ENCODE measurements around the gene HOXA13.

Gene HOXA13

DNA sequence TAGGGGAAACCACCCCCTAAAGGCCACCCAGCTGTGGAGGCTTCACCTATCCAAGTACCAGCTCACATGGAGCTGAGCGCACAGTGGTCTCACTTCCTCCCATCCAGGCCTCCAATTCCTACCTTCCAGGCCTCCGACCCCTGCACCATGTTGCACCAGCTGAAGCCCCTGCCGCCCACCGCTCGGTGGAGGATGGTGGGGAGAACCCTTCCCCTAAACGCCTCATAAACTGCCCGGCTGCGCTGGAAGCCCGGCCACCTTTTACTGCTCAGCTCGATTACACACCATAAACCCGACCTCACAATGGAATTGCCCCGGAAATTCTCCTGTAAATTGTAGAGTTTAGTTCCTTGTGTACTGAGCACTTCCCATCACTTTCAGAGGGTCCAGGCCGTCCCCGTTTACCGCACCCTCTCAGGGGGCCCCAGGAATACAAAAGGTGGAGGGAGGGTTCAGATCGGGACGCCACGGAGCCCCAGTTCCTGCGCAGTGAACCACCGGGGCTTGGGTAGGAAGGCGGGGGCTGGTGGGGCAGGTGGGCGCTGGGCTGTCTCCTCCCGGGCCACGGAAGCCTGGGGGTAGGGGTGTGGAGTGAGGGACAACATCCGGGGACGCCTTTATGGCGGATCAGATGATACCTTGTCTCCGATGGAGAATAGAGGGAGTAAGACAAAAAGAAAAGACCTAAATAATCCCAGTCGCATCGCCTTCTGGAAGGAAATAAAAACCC is 42.0 kb downstream of the HOXA13 start:
- no peak for DNase-seq

DNA sequence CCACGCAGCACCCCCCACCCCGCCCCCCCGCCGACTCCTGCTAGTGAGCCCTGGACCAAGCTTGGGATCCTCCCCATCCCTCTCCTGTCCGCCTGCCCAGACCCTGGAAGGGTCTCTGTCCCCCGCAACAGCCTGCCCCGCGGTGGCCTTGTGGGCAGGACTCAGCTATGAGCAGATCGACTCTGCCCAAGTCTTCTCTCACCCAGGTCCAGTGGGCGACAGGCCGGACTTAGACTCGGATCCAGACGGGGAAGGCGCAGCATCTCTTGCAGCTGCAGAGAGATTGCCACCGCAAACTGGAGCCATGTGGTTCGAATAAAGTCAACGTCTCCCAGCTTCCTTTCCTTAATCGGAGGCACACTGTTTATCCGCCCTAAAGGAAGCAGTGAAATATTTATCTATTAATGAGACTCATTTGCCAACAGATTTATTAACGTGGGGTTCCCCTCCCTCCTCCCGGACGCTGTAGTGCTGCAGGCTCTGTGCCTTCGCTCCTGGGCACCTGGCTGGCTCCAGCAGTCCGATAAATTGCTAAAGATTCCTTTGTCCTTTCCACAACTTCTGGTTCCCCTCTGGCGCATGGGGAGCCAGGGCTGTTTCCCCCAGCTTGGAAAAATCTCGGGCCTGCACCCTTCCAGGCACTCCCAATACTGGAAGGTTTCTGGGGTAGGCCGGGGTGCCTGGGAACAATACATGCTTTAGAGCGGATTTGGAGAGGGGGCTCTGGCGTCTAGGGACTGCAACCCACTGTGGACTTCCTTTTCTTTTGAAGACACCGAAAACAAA is 42.8 kb downstream of the HOXA13 start:
- DNase-seq, result no peak

DNA sequence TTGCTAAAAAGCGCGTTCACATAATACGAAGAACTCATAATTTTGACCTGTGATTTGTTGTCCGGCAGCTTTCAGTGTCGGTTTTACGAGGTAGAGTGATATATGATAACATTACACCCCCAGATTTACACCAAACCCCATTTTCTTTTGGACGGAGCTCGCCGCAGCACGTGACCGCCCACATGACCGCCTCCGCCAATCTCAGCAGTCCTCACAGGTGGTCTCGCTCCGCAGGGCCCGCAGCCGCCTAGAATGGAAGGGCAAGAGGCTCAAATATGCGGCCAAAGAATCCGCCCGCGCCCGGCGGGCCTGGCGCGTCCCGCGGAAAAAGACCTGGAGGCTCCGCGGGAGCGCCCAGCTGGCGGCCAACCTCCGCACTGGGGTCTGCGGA is 43.4 kb downstream of the HOXA13 start, which contains the start of gene HOXA7:
Gene HOXA7 (minus strand): TSS at position 168 of the 391 bp plus-strand sequence. CDS start 130 bp downstream, at position 38.
- DNase-seq, result no peak

DNA sequence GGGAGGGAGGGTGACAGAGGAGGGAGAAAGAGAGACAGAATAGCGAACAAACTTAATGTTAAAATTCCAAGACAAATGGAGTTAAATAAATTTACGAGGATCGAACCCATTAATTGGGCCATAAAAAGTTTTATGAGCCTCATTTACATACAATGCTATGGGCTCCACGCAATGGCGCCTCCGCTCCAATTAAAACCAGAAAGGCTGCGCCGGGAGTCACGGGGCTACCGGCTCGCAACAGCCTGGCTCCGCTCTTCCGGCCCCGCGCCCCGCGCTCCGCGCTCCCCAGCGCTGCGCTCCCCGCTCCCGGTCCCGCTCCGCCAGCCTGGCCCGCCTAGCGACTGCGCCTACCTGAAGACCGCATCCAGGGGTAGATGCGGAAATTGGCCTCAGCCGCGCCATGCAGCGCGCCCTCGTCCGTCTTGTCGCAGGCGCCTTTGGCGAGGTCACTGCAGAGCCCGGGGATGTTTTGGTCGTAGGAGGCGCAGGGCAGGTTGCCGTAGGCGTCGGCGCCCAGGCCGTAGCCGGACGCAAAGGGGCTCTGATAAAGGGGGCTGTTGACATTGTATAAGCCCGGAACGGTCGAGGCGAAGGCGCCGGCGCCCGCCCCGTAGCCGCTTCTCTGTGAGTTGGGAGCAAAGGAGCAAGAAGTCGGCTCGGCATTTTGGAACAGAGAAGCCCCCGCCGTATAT is 43.9 kb downstream of the HOXA13 start:
- DNase-seq, result no peak

DNA sequence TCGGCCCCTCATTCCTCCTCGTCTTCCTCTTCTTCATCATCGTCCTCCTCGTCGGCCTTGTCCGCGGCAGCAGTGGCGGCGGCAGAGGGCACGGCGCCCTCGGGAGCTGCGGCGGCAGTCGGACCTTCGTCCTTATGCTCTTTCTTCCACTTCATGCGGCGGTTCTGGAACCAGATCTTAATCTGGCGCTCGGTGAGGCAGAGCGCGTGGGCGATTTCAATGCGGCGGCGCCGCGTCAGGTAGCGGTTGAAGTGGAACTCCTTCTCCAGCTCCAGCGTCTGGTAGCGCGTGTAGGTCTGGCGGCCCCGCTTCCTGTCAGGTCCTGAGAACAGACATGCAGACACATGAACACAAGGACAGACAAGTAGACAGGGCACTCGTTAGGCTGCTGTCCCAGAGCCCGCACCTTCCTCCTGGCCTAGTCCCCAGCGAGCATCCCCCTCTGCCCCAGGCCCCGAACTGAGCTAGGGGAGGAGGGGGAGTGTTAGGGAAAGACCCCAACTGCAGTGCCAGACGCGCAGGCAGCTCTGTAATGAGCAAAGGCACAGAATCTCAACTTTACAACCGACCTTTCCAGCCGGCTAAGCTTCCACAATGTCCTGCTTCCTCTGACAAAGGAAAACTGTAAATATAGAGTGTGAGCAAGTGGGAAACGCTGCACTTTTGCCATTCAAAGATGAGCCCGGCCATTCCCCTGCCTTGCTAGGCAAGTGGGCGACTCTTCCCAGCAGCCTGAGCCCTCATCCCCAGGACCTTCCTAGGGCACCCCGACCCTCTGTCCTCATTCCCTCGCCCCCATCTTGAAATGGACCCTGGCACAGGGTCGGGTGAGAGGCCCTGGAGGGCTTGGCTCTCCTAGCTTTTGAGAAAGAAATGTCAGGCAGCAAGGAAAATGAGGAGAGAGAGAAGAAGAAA is 44.7 kb downstream of the HOXA13 start:
- DNase-seq, result no peak

DNA sequence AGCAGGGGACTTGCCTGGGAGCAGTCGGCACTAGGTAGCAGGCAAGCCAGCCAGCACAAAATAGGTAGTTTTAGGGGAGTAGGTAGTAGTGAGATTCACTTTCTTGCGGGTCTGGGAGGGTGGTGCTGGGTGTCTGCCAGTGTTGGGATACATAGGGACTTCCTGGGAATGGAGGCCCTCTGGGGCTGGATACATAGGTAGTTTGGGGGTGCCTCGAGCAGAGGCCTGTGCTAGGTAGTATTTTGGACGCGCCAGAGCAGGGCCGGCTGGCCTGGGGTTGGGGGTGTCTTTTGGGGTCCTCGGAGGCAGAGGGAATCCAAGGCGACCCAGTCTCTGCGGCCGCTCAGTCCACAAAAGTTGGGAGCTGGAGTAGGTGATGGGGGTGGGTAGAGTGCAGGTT is 45.5 kb downstream of the HOXA13 start:
- no peak for DNase-seq

DNA sequence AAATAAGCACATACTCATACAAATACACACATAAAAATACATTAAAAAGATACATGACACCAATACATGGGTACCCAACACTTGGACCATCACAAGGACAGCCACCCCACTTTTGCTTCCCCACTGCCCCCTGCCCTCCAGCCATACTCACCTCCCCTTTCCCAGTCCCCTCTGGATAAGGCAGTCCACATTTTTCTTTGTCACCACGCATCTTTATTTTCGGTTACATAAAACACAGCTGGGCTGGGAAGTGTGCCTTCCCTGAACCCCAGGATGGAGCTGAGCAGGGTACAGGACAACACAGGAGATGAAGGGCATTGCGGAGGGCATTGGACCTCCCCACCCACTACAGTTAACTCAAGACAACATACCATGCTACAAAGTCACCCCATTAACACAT is 46.4 kb downstream of the HOXA13 start:
- DNase-seq, result no peak

DNA sequence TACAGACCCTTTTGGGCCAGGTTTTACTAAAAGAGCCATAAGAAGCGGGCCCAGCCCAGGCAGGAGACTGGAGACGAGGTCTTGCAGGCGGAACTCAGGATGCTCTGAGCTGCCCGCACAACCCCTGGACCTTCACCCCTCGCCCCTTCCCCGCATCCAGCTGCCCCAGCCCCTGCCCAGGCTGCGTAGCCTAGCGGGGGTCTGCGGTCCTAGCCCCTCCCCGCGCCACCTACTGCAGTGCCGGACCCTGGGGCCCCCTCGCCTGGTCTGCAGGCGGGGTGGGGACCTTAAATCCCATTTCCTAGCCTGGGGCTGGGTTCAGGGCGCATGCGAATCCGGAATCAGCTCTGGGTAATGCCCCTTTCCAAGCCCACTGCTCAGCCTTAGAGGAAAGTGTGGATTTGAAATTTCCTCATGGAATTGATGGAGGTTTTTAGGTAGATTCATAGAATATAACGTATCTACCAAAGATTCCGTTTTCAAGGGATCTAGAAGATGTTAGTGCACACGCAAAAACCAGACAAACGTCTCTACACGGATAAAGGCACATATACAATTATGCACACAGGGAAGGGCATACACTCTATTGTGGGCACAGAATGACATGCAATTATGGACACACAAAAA is 47.0 kb downstream of the HOXA13 start:
- no peak for DNase-seq

DNA sequence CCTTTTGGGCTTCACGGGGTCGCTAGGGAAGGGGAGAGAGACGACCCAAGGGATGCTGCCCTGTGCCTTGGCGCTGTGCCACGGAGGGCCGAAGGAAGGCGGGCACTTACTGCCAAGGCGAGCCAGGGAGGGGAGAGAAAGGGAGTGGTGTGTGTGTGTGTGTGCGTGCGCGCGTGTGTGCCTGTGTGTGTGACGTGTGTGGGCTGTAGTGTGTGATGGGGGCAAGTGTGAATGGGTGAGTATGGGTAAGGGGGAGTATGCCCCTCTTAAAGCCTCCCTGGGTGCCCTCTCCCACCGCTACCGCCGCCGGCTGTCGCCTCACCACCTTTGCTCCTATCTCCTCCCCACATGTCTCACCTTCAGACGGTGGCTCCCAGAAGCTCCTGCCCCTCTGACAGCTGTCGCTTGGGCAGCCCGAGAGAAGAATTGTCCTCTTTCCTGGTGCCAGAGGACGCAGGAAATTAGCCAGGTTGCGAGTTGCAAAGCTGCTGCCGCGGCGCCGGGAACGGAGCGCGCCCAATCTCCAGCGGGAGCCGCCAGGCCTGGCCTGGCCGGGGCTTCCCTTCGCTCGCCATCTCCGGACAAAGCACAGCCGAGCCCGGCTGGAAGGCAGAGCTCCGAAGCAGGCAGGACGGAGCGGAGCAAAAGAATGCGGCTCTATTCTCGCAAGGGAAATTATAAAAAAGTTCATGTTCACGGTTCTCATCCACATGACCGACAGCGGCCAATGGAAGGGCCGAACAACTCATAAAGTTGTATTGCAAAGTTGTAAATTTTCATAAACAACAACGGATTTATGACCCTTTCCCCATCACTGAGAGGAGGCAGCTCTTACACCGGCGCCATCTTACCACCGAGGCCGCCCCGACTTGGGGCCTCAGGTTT is 47.7 kb downstream of the HOXA13 start, which contains the start of gene HOXA3:
Gene HOXA3 (minus strand): TSS at position 653 of the 885 bp plus-strand sequence. CDS start 41,943 bp downstream, outside the sequence.
- no peak for DNase-seq

DNA sequence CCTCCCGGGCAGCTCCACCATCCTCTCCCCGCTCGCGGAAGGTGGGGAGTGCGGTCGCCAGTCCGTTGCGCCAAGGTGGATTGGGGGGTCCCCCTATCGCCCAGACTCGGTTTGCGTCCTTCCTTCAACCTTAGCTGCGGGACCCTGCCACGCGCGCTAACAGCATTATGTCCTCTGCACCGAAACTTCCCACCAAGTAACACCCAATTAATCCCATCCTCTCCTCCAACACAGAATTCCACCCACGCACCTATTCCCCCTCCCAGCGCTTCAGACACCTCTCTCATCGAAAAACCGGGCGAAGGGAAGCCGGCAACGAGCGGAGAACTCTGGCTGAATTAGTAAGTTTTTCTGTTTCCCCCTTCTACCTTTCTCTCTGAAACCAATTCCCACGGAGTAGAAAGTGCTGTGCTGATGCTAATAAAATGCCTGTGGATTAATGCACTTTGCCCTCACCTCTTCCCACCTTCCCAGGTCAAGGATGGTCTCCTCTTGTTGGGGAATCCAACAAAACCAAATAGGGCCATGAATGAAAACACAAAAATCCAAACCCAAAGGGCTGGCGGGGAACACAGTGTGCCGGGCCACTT is 48.5 kb downstream of the HOXA13 start:
- DNase-seq, result no peak

DNA sequence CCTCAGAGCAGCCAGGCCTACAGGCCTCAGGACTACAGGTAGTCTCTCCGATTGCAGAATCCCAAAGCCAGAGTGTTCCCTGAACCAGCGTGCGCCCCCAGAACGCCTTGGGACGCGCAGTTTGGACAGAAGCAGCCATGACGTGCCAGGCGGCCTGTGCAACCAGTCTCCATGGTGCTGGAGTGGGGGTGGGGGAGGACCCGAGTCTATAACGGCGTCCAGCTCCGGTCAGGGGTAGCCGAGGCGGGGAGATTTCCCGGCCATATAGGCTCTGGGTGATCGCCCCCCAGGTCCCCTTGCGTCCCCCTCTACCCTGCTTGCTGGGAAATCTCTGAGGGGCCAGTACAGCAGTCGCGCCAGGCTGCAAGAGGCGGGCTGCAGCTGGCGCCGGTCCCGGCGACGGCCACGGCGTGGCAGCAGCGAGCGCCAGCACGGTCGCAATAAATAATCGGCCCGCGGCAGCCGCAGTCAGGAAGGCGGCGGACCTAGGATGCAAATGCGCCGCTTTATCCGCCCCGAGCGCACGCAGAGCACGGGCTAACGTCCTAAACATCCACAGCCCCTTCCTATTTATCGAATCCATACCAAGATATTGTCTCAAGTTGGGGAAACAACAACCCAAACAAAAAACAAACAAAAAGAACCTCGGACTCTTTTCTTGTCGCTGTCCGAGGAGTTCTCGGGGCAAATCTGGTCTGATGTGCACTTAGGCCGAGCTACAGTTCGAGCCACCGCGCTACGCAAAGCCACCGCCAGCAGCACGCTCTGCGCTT is 49.1 kb downstream of the HOXA13 start:
- peak; percentile 50 for DNase-seq

DNA sequence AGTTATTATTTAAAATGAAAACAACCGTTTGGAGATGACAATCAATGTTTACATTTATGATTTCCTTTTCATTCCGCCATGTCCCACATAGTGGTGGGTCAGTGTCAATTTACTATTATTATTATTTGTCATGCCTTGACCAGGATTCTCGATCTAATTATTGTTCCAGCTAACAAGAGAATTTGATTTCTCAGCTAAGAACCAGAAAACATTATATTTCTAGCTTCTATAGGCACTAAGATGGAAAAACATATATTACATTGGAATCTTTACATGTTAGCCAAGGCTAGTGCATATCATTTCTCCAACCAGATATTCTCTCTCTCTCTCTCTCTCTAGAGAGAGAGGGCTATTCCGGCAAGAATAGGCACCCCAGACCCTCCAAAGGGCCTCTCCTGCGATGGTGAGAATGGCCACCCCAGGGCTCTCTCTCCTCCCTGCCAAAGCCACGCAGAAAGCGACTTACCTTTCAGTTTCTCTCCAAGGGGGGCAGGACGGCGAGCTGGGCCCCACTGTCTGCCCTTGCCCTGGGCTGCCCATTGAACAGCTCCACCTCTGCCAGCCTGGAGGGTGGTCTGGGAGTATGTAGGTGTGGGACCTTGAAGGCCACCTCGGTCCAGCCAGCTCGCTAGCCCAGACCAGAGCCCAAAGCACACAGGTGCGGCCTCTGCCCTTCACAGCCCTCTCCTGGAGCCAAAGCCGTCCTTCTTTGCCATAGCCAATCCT is 49.9 kb downstream of the HOXA13 start:
- no peak for DNase-seq

DNA sequence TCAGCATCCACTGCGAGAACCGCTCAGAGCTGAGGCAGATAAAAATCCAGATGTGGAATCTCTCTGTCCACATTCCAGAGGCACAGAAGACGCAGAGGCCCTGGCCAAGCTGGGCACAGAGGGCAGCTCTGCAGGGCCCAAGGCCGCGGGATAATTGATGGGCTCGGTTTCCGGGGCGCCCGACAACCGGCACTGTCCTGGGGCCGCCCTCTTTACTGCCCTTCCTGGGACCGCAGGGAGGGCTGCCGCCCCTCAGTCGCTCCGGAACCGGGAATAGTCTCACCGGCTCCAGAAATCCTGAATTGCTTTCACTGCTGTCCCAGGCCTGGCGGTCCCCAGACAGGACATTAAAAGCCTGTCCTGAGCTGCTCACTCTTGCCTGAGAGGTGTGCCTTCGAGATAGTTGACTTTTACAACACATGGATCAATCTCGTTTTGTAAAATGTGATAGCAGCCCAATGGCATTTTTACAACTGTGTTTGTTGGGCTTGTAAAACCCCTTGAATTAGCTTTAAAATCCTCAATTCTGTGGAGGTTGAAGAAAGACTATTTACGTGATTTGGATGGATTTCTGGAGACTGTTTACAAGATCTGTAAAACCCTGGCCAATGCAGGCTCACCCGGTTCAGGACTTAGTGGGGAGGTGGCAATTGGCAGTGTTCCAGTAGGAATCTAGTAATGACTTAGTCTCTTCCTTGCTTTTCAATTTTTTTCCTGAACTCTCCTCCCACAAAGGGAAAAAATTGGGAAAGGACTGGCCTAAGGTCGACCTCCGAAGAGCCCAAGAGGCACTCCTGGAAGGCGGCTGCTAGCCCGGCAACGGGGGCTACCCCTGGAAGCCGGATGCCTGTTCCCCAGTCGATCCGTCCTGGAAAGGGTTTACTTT is 50.9 kb downstream of the HOXA13 start:
- DNase-seq, result no peak

DNA sequence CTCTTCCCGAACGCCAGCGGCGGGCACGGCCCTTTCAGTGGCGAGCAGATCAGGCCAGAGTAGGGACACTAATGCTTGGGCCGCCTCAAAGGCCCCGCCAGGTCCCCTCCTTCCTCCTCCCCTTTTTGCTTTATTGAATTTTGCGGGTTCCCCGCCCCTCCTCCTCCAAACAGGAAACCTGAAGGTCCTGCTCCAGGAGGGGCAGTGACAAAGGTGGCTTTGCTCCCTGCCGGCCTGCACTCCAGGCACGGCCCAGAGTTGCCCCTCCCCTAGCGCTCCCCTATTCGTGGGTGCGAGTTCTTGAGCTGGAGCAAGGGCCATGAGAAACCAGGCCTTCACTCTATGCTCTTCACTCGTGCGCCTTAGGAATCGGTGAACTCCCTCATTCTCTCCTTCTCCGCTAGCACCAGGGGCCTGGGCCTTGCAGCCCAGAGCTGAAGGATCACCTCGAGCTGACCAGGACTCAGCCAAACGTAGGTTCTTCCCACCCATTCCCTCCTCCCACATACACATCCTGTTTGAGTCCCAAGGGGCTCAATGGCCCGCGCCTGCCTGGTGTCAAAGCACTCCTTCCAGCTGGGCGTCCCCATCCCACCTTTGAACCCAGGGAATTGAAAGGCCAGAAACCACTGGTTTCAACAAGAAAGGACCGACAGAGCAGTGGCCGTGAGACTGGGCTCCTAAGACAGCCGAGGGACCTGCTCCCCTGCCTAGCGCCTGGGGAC is 51.7 kb downstream of the HOXA13 start:
- DNase-seq, result no peak

DNA sequence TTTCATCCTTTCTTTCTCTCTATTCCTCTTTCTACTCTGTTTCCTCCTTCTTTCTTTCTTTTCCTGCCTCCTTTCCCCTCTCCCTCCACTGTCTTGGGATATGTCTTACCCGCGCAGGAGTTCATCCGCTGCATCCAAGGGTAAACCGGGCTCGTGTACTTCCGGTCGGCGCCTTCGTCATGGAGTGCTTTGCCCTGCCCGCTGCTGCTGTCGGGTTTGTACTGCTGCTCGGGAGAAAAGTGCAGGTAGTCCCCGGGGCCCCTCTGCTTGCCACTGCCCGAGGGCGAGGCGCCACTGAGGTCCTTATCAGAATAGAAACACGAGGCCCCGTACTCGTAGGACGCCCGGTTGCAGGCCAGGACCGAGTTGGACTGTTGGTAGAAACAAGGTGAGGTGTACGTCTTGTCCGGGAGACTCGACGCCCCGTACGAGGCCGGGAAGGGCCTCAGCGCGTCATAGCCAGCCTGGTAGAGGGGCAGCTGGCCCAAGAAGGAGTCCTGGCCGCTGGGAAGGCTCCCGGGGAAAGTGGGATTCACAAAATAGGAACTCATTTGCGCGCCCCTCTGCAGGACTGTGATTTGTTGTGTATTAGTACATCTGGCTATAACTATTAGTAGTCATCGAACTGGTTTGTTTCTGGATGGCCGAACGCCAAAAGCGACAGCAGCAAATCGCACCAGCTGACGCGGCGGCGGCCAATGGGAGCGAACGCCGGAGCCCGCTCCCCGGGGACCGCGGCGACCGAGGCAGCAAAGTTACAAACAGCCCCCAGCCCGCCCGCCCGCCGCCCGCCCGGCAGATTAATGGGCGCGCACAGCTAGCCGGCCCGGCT is 52.5 kb downstream of the HOXA13 start, which contains the start of gene HOXA6:
Gene HOXA6 (minus strand): TSS at position 576 of the 832 bp plus-strand sequence. CDS start 25 bp downstream, at position 551.
- DNase-seq, result no peak

Data from CD4-positive, alpha-beta T cell treated with Interleukin-4 for 4 hours (primary cell).